ENCODE results near the gene SND1.

The SND1 gene

GRCh38 chr7:127996253-127997071, 344.5 kb downstream of the SND1 start:
- DNase-seq (ENCODE audit: extremely low read depth, low read depth), result no peak
- TF ChIP-seq, protein P1, sequence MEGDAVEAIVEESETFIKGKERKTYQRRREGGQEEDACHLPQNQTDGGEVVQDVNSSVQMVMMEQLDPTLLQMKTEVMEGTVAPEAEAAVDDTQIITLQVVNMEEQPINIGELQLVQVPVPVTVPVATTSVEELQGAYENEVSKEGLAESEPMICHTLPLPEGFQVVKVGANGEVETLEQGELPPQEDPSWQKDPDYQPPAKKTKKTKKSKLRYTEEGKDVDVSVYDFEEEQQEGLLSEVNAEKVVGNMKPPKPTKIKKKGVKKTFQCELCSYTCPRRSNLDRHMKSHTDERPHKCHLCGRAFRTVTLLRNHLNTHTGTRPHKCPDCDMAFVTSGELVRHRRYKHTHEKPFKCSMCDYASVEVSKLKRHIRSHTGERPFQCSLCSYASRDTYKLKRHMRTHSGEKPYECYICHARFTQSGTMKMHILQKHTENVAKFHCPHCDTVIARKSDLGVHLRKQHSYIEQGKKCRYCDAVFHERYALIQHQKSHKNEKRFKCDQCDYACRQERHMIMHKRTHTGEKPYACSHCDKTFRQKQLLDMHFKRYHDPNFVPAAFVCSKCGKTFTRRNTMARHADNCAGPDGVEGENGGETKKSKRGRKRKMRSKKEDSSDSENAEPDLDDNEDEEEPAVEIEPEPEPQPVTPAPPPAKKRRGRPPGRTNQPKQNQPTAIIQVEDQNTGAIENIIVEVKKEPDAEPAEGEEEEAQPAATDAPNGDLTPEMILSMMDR (IDR thresholded peaks at IDR 0.05; ENCODE audit: low read depth, low read length, missing control alignments), result no peak
- H3K4me3 ChIP-seq (replicated peaks; ENCODE audit: low read depth, low read length), result no peak overlapping the region

GRCh38 chr7:127997226-127997922, 345.4 kb downstream of the SND1 start:
- TF ChIP-seq, protein P1 (IDR thresholded peaks at IDR 0.05; ENCODE audit: low read depth, low read length, missing control alignments), result no peak
- no peak for DNase-seq (ENCODE audit: extremely low read depth, low read depth)

DNA sequence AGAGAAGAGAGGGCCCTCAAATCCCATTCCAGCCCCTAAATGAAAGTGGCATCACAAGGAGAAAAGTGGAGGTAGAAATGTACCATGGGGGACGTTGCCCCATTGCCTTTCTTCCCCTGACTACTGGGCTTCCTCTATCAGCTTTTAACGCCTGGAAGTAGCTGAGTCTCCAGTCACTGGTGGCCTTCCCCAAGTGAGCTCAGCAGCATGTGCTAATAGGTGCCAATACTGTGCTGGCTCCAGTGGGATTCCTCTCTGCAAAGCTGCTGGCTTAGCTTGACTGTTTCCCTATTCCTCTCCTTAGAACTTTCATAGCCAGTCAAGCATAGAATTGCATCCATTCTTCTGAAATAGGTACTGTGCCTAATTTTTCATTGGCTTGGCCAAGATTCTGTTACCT, 346.7 kb downstream of the SND1 start:
- H3K4me3 ChIP-seq (replicated peaks; ENCODE audit: low read depth, low read length), result no peak overlapping the region
- TF ChIP-seq, protein P1 (IDR thresholded peaks at IDR 0.05; ENCODE audit: low read depth, low read length, missing control alignments), result no peak
- DNase-seq (ENCODE audit: extremely low read depth, low read depth), result no peak

More at GRCh38 chr7:127997226-127997922, 345.4 kb downstream of the SND1 start:
- H3K4me3 ChIP-seq (replicated peaks; ENCODE audit: low read depth, low read length), result no peak overlapping the region

DNA sequence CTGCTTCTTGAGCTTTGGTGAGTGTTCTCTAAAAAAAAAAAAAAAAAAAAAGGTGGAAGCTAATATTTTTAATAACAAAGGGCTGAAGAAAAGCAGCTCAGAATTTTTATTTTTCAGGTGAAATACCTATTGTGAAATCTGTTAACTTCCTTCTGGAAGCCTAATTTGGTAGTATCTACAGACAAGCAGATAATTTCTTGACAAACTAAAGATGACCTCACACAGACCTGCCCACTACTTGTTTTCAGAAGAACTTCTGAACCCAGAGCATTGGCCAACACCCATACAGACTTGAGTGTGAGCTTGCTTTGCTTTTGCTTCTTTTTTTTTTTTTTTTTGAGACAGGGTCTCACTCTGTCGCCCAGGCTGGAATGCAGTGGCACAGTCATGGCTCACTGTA, 348.1 kb downstream of the SND1 start:
- no peak for DNase-seq (ENCODE audit: extremely low read depth, low read depth)
- TF ChIP-seq, protein P1 (IDR thresholded peaks at IDR 0.05; ENCODE audit: low read depth, low read length, missing control alignments), result no peak
- no peak overlapping the region for H3K4me3 ChIP-seq (replicated peaks; ENCODE audit: low read depth, low read length)

DNA sequence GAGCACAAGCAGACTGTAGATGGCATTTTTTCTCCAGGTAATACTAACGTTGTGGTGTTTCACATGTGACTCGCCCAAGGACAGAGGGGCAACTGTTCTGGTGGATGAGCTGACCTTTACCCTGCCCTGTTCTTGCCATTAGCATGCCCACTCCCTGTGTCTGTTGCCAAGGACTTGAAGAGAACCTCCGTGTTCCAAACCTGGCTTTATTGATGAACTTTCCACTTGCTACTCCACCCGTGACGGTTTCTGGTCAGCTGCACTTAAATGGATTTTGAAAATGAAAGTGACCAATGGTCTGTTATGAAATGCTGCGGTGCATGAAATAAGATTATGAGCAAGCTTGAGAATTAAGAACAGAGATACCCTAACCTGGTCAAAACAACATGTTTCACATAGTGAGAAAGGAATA, 348.9 kb downstream of the SND1 start:
- no peak overlapping the region for H3K4me3 ChIP-seq (replicated peaks; ENCODE audit: low read depth, low read length)
- no peak for DNase-seq (ENCODE audit: extremely low read depth, low read depth)
- TF ChIP-seq, protein P1 (IDR thresholded peaks at IDR 0.05; ENCODE audit: low read depth, low read length, missing control alignments), result no peak

DNA sequence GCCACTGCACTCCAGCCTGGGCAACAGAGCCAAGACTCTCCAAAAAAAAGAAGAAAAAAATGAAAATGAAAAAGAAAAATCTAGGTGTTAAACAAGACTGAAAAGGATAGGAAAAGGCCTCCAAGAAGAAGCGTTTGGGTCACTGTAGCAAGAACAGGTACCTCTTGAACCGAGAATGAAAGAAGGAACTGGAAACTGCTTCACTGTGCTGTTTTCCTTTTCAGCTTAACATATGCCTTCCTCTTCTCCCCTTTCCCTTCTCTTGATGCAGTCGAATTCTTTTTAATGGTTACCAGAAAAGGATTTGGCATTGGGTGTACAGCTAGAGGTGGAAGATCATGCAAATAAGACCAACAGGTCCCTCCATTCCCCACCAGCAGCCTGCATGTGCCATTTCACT, 351.2 kb downstream of the SND1 start:
- H3K4me3 ChIP-seq (replicated peaks; ENCODE audit: low read depth, low read length), result no peak overlapping the region
- TF ChIP-seq, protein P1 (IDR thresholded peaks at IDR 0.05; ENCODE audit: low read depth, low read length, missing control alignments), result no peak
- DNase-seq (ENCODE audit: extremely low read depth, low read depth), result no peak
